K562 (cell line): ENCODE measurements around the gene HSD17B8. TPM values are rescaled to one million over a fixed set of nuclear protein-coding genes. Genes with fewer than 3 reads are reported as not detected.

Experiments
- ATAC-seq: fragments of 200-7000 bp; cut with Tn5 transposase; 3 replicates; pipeline ENCODE4 v1.9.1; 2020; ENCODE audit warnings: moderate library complexity
- BruUV-seq: library from RNA; stranded (reverse); fragments of 400-500 nt; replicated peaks from 2 replicates; lab custom pipeline; 2021; lab: Mats Ljungman, UMichigan
- CTCF ChIA-PET: fragments of 300-600 bp; formaldehyde crosslinking; extraction: SDS; loops from one replicate; lab custom pipeline; 2021; ENCODE audit warnings: low intra/inter-chr PET ratio; lab: Yijun Ruan, JAX
- POLR2A ChIA-PET: fragments of 300-600, 350-650 bp; sonication (Branson Sonifier 250); formaldehyde crosslinking; extraction: SDS; loops from one replicate; lab custom pipeline; 2021; ENCODE audit warnings: antibody characterized with exemption, inconsistent platforms; lab: Yijun Ruan, JAX
- DNase-seq, 4 experiments: peaks; one replicate each; pipeline versions ENCODE4 v3.0.0 to v3.0.0-alpha.2; 2011 to 2018; ENCODE audit warnings: low spot score in 3 of 4, mixed read lengths in 3 of 4; ENCODE audit errors: extremely low read depth in 1 of 4
- FAIRE-seq: peaks from 2 replicates; lab custom pipeline; 2011; peaks lifted over from hg19 to GRCh38; lab: Jason Lieb, UNC
- H2AFZ ChIP-seq: 2 replicates; pipeline ENCODE4 v1.6.0; 2011; ENCODE audit warnings: low read depth, low read length, control low read depth, inconsistent platforms
- H3K27ac ChIP-seq: fragments of 200-600 bp; 3 replicates; pipeline ENCODE4 v1.8.0; 2011; ENCODE audit warnings: low read depth, mild to moderate bottlenecking, control low read depth, inconsistent platforms, low read length, moderate library complexity, mixed read lengths; ENCODE audit errors: extremely low read depth
- H3K27me3 ChIP-seq, 2 experiments: fragments of 300-600 bp in 1 of 2; 2 replicates in 1 of 2; 3 replicates in 1 of 2; pipeline versions ENCODE4 v1.6.0 to v1.8.0; 2011; ENCODE audit warnings: inconsistent platforms in 2 of 2, low read length in 2 of 2, mild to moderate bottlenecking in 1 of 2, mixed read lengths in 1 of 2, moderate library complexity in 1 of 2; ENCODE audit not compliant: control insufficient read depth in 2 of 2, insufficient read depth in 2 of 2
- H3K36me3 ChIP-seq: fragments of 300-600 bp; 3 replicates; pipeline ENCODE4 v1.8.0; 2011; ENCODE audit warnings: mild to moderate bottlenecking, low read length, inconsistent platforms; ENCODE audit not compliant: control insufficient read depth, insufficient read depth
- H3K4me1 ChIP-seq, 2 experiments: fragments of 200-600 bp in 1 of 2; replicated peaks in 1 of 2; 2 replicates in 1 of 2; 3 replicates in 1 of 2; pipeline versions ENCODE4 v1.5.1 to v1.8.0; 2011; ENCODE audit warnings: inconsistent platforms in 2 of 2, low read length in 2 of 2, mild to moderate bottlenecking in 1 of 2, mixed read lengths in 1 of 2, moderate library complexity in 1 of 2; ENCODE audit not compliant: control insufficient read depth in 2 of 2, insufficient read depth in 2 of 2
- H3K4me2 ChIP-seq: 2 replicates; pipeline ENCODE4 v1.6.1; 2011; ENCODE audit warnings: low read length, control low read depth, inconsistent platforms, mixed read lengths; ENCODE audit not compliant: insufficient read depth
- H3K4me3 ChIP-seq: fragments of 200-600 bp; sonication (generic), shearing (Covaris generic); 2 replicates; pipeline ENCODE4 v1.5.1; 2016; ENCODE audit warnings: control low read depth, inconsistent platforms
- H3K79me2 ChIP-seq: fragments of 200-600 bp; 3 replicates; pipeline ENCODE4 v1.8.0; 2011; ENCODE audit warnings: low read length, inconsistent platforms; ENCODE audit not compliant: control insufficient read depth, insufficient read depth
- H3K9ac ChIP-seq, 2 experiments: 2 replicates each; pipeline versions ENCODE4 v1.6.0 to v1.6.1; 2011; ENCODE audit warnings: low read depth in 2 of 2, low read length in 2 of 2, control low read depth in 1 of 2, inconsistent platforms in 1 of 2, mild to moderate bottlenecking in 1 of 2, mixed read lengths in 1 of 2; ENCODE audit not compliant: insufficient read depth in 1 of 2
- H3K9me1 ChIP-seq: one replicate; pipeline ENCODE4 v1.6.0; 2011; ENCODE audit warnings: inconsistent platforms, mild to moderate bottlenecking, low read length, moderate library complexity; ENCODE audit not compliant: control insufficient read depth, insufficient read depth
- H3K9me3 ChIP-seq: replicated peaks from 2 replicates; pipeline ENCODE4 v1.5.1; 2011; ENCODE audit warnings: low read depth, low read length, inconsistent platforms; ENCODE audit not compliant: control insufficient read depth, insufficient read depth
- H4K20me1 ChIP-seq: replicated peaks from 2 replicates; pipeline ENCODE4 v1.6.1; 2011; ENCODE audit warnings: low read length, inconsistent platforms, mixed read lengths; ENCODE audit not compliant: control insufficient read depth, insufficient read depth
- POLR2G ChIP-seq: fragments of 200-400 bp; formaldehyde crosslinking; IDR thresholded peaks from 2 replicates; pipeline ENCODE4 v1.6.1; 2017; ENCODE audit warnings: low read depth, mild to moderate bottlenecking, antibody characterized with exemption, low read length, moderate library complexity
- RBFOX2 ChIP-seq: fragments of 200-400 bp; formaldehyde crosslinking; IDR thresholded peaks from 2 replicates; pipeline ENCODE4 v1.6.1; 2017; ENCODE audit warnings: low read depth, mild to moderate bottlenecking, low read length, moderate library complexity
- WGBS: fragments of 100-300 bp; shearing (Covaris generic); methylation state at CpG from one replicate; pipeline ENCODE4 v1.1.6; 2016; ENCODE audit warnings: low coverage, mixed read lengths; ENCODE audit not compliant: insufficient coverage; ENCODE audit errors: missing lambda C conversion rate; 5-methylcytosine and 5-hydroxymethylcytosine counted together
- in situ Hi-C: fragments of 300-500 bp; cut with MboI; formaldehyde crosslinking; loops from 4 replicates; pipeline ENCODE4 v1.15.0; 2018; ENCODE audit warnings: inconsistent platforms, mixed read lengths
- intact Hi-C: fragments of 100-400 bp; cut with micrococcal nuclease; formaldehyde crosslinking; loops from 2 replicates; pipeline ENCODE4 v1.14.2; 2022
- polyA plus RNA-seq, 8 experiments: library from polyadenylated mRNA; depleted of rRNA in 4 of 8; stranded (reverse) in 5 of 8; unstranded in 3 of 8; fragments of >200 nt; fragmentation: Nextera tagmentation in 2 of 8; fragmentation: Illumina TruSeq in 1 of 8; extraction: Ambion mirVana in 2 of 8; extraction: Trizol in 1 of 8; gene quantifications; 2 replicates each; pipeline versions ENCODE4 v1.2.1 to v1.2.3, GENCODE V29; 2011 to 2014; ENCODE audit warnings: inconsistent platforms in 1 of 8, missing spikeins in 1 of 8
- total RNA-seq, 7 experiments: library from RNA; depleted of rRNA in 6 of 7; stranded (reverse); fragments of >200 nt in 6 of 7; fragmentation: Illumina TruSeq in 2 of 7; extraction: Trizol in 2 of 7; gene quantifications; 2 replicates each; pipeline versions ENCODE4 v1.2.1 to v1.2.3, GENCODE V29; 2011 to 2021; ENCODE audit warnings: low replicate concordance in 1 of 7
- TF ChIP-seq, protein P1 (sequence below): fragments of 450-650 bp; IDR thresholded peaks from 2 replicates; pipeline ENCODE4 v1.6.1; 2018; ENCODE audit warnings: mild to moderate bottlenecking, low read depth; ENCODE audit not compliant: partially characterized antibody

HSD17B8 gene
- total and polyA plus RNA-seq, 9 of the 15 experiments (the other 6 are each of a cell fraction or from before 2014, with no cell fraction given), result 3.7 to 35.2 (median 14.2) TPM

DNA sequence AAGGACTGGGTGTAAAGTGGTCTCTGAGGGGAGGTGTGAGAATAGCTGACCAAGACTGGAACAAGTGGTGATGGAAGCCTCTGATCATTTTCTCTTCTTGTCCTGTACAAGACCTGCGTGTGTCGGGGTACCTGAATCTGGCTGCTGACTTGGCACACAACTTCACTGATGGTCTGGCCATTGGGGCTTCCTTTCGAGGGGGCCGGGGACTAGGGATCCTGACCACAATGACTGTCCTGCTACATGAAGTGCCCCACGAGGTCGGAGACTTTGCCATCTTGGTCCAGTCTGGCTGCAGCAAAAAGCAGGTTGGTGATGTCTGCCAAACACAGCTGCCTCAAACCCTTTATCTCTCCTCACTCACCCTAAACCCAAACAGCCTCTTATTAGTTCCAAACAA lies 1.7 kb upstream of the HSD17B8 start:
- no peak for ATAC-seq
- peak overlapping the region; percentile 100 for H3K4me2 ChIP-seq
- peaks cover 47 to 67% of the 10 kb centered on the region in 2 experiments for H3K4me1 ChIP-seq
- FAIRE-seq, result no peak
- H3K9ac ChIP-seq, result peak overlapping the region; percentile 41 to 100; a peak in 3 of 4 replicates
- BruUV-seq, result no TSS peak
- DNase-seq, result no peak
- intact Hi-C loops (loop anchor here (5.0 kb wide), 1 partner anchor 1070 kb away; the partner anchor contains the start of gene FKBPL), in situ Hi-C loops (no loop called here)
- peaks cover 76% of the 10 kb centered on the region for H3K79me2 ChIP-seq
- H3K9me3 ChIP-seq, result no peaks in the 10 kb centered on the region
- TF ChIP-seq POLR2G (0 out of 2 replicates have a peak, but pooled peaks have one; percentile 14), RBFOX2 (peak; percentile 55; the same call in 1 of the 2 replicates)
- TF ChIP-seq, protein P1, sequence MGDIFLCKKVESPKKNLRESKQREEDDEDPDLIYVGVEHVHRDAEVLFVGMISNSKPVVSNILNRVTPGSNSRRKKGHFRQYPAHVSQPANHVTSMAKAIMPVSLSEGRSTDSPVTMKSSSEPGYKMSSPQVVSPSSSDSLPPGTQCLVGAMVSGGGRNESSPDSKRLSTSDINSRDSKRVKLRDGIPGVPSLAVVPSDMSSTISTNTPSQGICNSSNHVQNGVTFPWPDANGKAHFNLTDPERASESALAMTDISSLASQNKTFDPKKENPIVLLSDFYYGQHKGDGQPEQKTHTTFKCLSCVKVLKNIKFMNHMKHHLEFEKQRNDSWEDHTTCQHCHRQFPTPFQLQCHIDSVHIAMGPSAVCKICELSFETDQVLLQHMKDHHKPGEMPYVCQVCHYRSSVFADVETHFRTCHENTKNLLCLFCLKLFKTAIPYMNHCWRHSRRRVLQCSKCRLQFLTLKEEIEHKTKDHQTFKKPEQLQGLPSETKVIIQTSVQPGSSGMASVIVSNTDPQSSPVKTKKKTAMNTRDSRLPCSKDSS, result no peak
- WGBS, result 79% methylated on average over 6 of the region's 6 CpGs
- peak overlapping the region; percentile 99; the same call in 1 of the 3 replicates for H3K27ac ChIP-seq
- ChIA-PET POLR2A (interaction anchor here (0.6 to 1.8 kb wide), 5 partner anchors 8 to 113 kb away, joined by 3 to 9 read pairs (median 4); no protein-coding TSS in a partner anchor), CTCF (no interaction called here)
- peak overlapping the region; percentile 65 for H3K4me3 ChIP-seq
- no peaks in the 10 kb centered on the region for H3K27me3 ChIP-seq
- H3K9me1 ChIP-seq, result peaks cover 3% of the 10 kb centered on the region
- no peak overlapping the region for H2AFZ ChIP-seq
- peaks cover 17% of the 10 kb centered on the region for H4K20me1 ChIP-seq
- peaks cover 36% of the 10 kb centered on the region for H3K36me3 ChIP-seq
